ENCODE data around the gene LNX2. TPM values are rescaled to one million over a fixed set of nuclear protein-coding genes. Genes with fewer than 3 reads are reported as not detected.

The LNX2 gene
- total and polyA plus RNA-seq, 7 donors: 2.3 to 10.0 (median 6.2) TPM

DNA sequence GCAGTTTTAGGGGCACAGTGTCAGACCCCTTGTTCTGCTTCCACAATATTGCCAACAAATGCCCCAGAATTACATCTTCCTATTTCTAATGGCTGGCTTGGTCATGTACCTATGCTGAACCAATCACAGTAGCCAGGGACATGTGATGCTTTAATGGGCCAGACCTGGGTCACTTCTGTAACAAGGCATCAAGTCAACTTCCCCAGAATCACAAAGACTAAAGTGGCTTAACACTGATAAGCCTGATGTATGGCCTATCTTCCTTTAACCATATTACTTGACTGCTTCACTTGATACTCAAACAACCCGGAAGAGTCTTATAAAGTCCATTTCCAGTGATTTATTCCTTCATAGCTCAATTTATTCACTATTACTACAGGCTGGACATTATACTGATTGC is 19.6 kb downstream of the LNX2 start:
- no peak for DNase-seq
- Histone ChIP-seq H3K27me3 (ENCODE audit: insufficient read depth in 3 of 3, low read length in 2 of 3) (no peaks in the 10 kb centered on the region), H3K4me3 (no peak overlapping the region), H3K9me3 (no peaks in the 10 kb centered on the region), H3K27ac (no peak overlapping the region), H3K36me3 (ENCODE audit: insufficient read depth in 1 of 2, low read depth in 1 of 2) (no peaks in the 10 kb centered on the region), H3K4me1 (peaks cover 31% of the 10 kb centered on the region)
- intact Hi-C loops (cut with DNase I): no loop called here
- ATAC-seq: peak in 1 of 4 donors; percentile 31
- 93 to 95% (median 94%) methylated on average over 1 of the region's 1 CpG for WGBS, 3 donors
- TF ChIP-seq, protein P1, sequence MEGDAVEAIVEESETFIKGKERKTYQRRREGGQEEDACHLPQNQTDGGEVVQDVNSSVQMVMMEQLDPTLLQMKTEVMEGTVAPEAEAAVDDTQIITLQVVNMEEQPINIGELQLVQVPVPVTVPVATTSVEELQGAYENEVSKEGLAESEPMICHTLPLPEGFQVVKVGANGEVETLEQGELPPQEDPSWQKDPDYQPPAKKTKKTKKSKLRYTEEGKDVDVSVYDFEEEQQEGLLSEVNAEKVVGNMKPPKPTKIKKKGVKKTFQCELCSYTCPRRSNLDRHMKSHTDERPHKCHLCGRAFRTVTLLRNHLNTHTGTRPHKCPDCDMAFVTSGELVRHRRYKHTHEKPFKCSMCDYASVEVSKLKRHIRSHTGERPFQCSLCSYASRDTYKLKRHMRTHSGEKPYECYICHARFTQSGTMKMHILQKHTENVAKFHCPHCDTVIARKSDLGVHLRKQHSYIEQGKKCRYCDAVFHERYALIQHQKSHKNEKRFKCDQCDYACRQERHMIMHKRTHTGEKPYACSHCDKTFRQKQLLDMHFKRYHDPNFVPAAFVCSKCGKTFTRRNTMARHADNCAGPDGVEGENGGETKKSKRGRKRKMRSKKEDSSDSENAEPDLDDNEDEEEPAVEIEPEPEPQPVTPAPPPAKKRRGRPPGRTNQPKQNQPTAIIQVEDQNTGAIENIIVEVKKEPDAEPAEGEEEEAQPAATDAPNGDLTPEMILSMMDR (IDR thresholded peaks at IDR 0.05): no peak

DNA sequence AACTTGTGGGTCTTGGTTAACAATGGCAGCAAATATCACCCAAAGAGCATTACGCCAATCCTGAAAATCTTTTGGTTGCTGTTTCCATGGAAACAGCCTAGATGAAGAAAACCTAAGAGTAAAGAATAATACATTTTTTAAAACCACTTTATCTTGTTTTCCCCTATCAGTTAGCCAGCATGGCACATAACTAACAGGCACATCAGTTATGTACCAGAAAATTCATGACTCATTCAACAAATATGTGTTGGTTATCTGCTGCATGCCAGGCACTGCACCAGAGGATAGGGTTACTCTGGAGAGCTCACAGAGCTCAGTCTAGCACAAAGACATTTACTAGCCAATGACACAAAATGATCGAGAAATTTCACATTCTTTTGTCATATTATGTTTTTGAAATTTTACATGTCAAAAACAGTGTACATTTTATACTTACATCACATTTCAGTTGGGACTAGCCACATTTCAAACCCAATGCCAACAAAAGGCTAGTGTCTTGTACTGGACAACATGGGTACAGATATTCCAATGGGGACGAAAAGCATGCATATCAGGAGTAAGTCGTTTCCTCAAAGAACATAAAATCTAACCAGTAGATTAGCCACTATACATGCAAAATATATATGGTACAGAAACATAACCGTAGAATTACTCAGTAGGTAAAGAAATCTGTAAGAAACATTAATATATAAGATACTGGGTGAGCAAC is 20.3 kb downstream of the LNX2 start:
- no peaks in the 10 kb centered on the region for H3K36me3 ChIP-seq (ENCODE audit: insufficient read depth in 1 of 2, low read depth in 1 of 2)
- peak; percentile 80 to 94 (median 92) for ATAC-seq
- intact Hi-C loops (cut with DNase I): no loop called here
- WGBS, 3 donors: 51 to 58% (median 55%) methylated on average over 5 of the region's 5 CpGs
- H3K4me1 ChIP-seq: peaks cover 24% of the 10 kb centered on the region
- no peak for DNase-seq
- H3K4me3 ChIP-seq: no peak overlapping the region
- TF ChIP-seq, protein P1 (IDR thresholded peaks at IDR 0.05): no peak
- no peaks in the 10 kb centered on the region for H3K27me3 ChIP-seq (ENCODE audit: insufficient read depth in 3 of 3, low read length in 2 of 3)
- H3K27ac ChIP-seq: no peak overlapping the region
- H3K9me3 ChIP-seq: no peaks in the 10 kb centered on the region

DNA sequence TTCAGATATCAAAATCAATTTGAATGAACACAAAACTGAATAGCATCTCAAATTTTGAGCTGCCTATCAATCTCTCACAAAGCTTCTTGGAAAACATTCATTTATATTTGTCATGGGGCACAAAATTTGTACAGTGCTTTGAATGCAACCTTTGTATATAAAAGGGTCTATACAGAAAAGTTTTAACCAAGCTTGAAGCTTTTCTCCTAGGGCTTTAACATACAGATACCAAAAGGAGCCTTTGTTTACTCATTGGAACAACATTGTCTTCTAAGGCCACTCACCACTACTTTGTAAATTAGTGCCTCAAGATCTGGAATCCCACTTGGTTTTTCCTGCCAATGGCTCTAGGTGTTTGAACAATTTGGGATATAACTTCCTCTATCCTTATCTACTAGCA is 21.2 kb downstream of the LNX2 start:
- H3K27me3 ChIP-seq (ENCODE audit: insufficient read depth in 3 of 3, low read length in 2 of 3): no peaks in the 10 kb centered on the region
- TF ChIP-seq, protein P1 (IDR thresholded peaks at IDR 0.05): no peak
- intact Hi-C loops (cut with DNase I): no loop called here
- no peak overlapping the region for H3K27ac ChIP-seq
- DNase-seq (no peak), ATAC-seq (no peak)
- H3K9me3 ChIP-seq: no peaks in the 10 kb centered on the region
- peaks cover 24% of the 10 kb centered on the region for H3K4me1 ChIP-seq
- no peaks in the 10 kb centered on the region for H3K36me3 ChIP-seq (ENCODE audit: insufficient read depth in 1 of 2, low read depth in 1 of 2)
- H3K4me3 ChIP-seq: no peak overlapping the region

DNA sequence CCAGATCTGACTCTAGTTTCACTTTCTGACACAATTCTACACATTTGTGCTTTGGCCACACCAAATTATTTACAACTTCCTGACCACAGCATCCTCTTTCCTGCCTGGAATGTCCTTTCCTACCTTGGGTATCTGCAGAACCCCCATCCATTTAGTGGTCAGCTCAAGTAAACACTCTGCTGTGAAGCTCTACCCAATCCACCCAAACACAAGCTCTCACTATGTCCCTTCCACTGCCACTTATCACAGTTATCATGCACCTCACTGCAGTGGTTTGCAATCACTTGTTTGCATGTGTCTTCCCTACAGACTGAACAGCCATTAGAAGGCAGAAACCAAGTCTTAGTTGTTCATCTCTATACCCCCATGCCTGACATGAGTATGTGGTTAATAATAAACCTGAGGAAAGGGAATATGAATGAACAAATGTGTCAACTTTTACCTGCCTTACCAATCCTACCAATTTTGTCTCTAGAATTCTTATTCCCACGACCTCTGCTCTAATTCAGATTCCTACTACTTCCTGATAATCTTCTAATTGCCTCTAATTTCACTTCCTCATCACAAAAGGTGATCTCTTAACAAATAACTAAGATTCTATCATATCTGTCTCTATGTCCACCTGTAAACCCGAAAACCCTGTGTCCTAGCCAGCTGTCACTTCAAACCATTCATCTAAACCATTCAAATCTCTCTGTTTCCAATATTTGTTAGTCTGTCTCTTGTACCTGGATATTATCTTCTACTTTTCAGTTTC is 25.1 kb downstream of the LNX2 start:
- ATAC-seq (no peak), DNase-seq (no peak)
- H3K27ac ChIP-seq: no peak overlapping the region
- H3K36me3 ChIP-seq (ENCODE audit: insufficient read depth in 1 of 2, low read depth in 1 of 2): no peaks in the 10 kb centered on the region
- peaks cover 20% of the 10 kb centered on the region for H3K4me1 ChIP-seq
- TF ChIP-seq, protein P1 (IDR thresholded peaks at IDR 0.05): no peak
- intact Hi-C loops (cut with DNase I): no loop called here
- no peaks in the 10 kb centered on the region for H3K27me3 ChIP-seq (ENCODE audit: insufficient read depth in 3 of 3, low read length in 2 of 3)
- H3K9me3 ChIP-seq: no peaks in the 10 kb centered on the region
- 85 to 97% (median 95%) methylated on average over 2 of the region's 2 CpGs for WGBS, 3 donors
- no peak overlapping the region for H3K4me3 ChIP-seq
